Upper lobe of left lung (tissue), 6 donors: ENCODE measurements around the gene CYP20A1. TPM values are rescaled to one million over a fixed set of nuclear protein-coding genes. Genes with fewer than 3 reads are reported as not detected.

Experiments used
- ATAC-seq, 2 donors: fragments of 200-7000 bp; cut with Tn5 transposase; one replicate each; pipeline ENCODE4 v1.9.1; 2022; ENCODE audit warnings: mild to moderate bottlenecking in 2 of 2, moderate library complexity in 2 of 2; ENCODE audit not compliant: low FRiP score in 2 of 2
- DNase-seq, 2 donors: peaks; one replicate each; pipeline ENCODE4 v3.0.0-alpha.2; 2019 to 2020
- H3K27ac ChIP-seq, 4 donors: fragments of 200-600 bp; sonication (generic); one replicate each; pipeline ENCODE4 v1.5.1; 2016 to 2019
- H3K27me3 ChIP-seq, 4 donors: fragments of 200-600 bp; sonication (generic); one replicate each; pipeline ENCODE4 v1.5.1; 2017 to 2019
- H3K36me3 ChIP-seq, 4 donors: fragments of 200-600 bp; sonication (generic); one replicate each; pipeline ENCODE4 v1.5.1; 2016 to 2019
- H3K4me1 ChIP-seq, 4 donors: fragments of 200-600 bp; sonication (generic); one replicate each; pipeline ENCODE4 v1.5.1; 2018 to 2019
- H3K4me3 ChIP-seq, 4 donors: fragments of 200-600 bp; sonication (generic); one replicate each; pipeline ENCODE4 v1.5.1; 2017 to 2019; ENCODE audit warnings: mild to moderate bottlenecking in 2 of 4, moderate library complexity in 1 of 4
- H3K9me3 ChIP-seq, 4 donors: fragments of 200-600 bp; sonication (generic); one replicate each; pipeline ENCODE4 v1.5.1; 2018 to 2019
- CTCF ChIP-seq, 6 experiments: fragments of 450-650 bp in 4 of 6; fragments of 200-600 bp in 2 of 6; sonication (generic) in 2 of 6; IDR thresholded peaks; one replicate each; pipeline ENCODE4 v1.5.1; 2016 to 2019; ENCODE audit warnings: antibody characterized with exemption in 6 of 6
- EP300 ChIP-seq, 4 donors: sonication (generic); formaldehyde crosslinking; IDR thresholded peaks; one replicate each; pipeline ENCODE4 v1.5.1; 2017; ENCODE audit warnings: antibody characterized with exemption in 4 of 4, control low read depth in 2 of 4
- POLR2A ChIP-seq, 4 donors: fragments of 450-650 bp; IDR thresholded peaks; one replicate each; pipeline ENCODE4 v1.5.1; 2016 to 2017; ENCODE audit warnings: antibody characterized with exemption in 4 of 4, mild to moderate bottlenecking in 2 of 4
- POLR2AphosphoS5 ChIP-seq, 2 donors: sonication (generic); formaldehyde crosslinking; IDR thresholded peaks; one replicate each; pipeline ENCODE4 v1.5.1; 2017; ENCODE audit warnings: antibody characterized with exemption in 2 of 2
- WGBS, 2 donors: methylation state at CpG; one replicate each; pipeline ENCODE4 v1.1.5; 2017 to 2018; 5-methylcytosine and 5-hydroxymethylcytosine counted together
- small RNA-seq, 4 donors: library from RNA; depleted of rRNA; stranded (forward); fragments of <200 nt; gene quantifications; one replicate each; pipeline ENCODE3, GENCODE V24; 2016
- total RNA-seq, 6 donors: library from RNA; depleted of rRNA in 4 of 6; stranded (reverse); fragments of >200 nt in 4 of 6; gene quantifications; one replicate each; pipeline versions ENCODE4 v1.1.0 to v1.2.1, GENCODE V29; 2016 to 2021
- donor health status: DM: no; HTN: no; CAD: no; lungs with moderate emphysema.
- donor health status: DM: no; HTN: yes; CAD: no; lungs with severe emphysema.

CYP20A1 gene
- total RNA-seq, 6 donors from 2014 or later = 12.1 to 35.9 (median 28.9) TPM

- H3K9me3 ChIP-seq = no peaks in the 10 kb centered on the region
- no peaks in the 10 kb centered on the region for H3K27me3 ChIP-seq
- 75 to 82% methylated on average over 1 of the region's 1 CpG for WGBS, 2 donors
- TF ChIP-seq POLR2A (IDR thresholded peaks at IDR 0.05) = no peak
- no peak for TF ChIP-seq CTCF (IDR thresholded peaks at IDR 0.05)
- no peak for TF ChIP-seq EP300 (IDR thresholded peaks at IDR 0.05)
- no peak for TF ChIP-seq POLR2AphosphoS5 (IDR thresholded peaks at IDR 0.05)
- peaks cover 0 to 1% (median under 1%) of the 10 kb centered on the region in 4 donors for H3K4me1 ChIP-seq
- ATAC-seq (no peak), DNase-seq (no peak)
- H3K36me3 ChIP-seq = peaks cover 0 to 7% (median 3%) of the 10 kb centered on the region in 4 donors
- no peak overlapping the region for H3K4me3 ChIP-seq
- no peak overlapping the region for H3K27ac ChIP-seq
Observed at GRCh38 chr2:203346612-203347011, 107.8 kb downstream of the CYP20A1 start.

GRCh38 chr2:203347375-203347774, 108.6 kb downstream of the CYP20A1 start:
- DNase-seq (no peak), ATAC-seq (no peak)
- Histone ChIP-seq H3K4me3 (no peak overlapping the region), H3K36me3 (peaks cover 0 to 7% (median 3%) of the 10 kb centered on the region in 4 donors), H3K27ac (no peak overlapping the region), H3K9me3 (no peaks in the 10 kb centered on the region), H3K4me1 (no peaks in the 10 kb centered on the region), H3K27me3 (no peaks in the 10 kb centered on the region)
- WGBS, 2 donors = 66 to 71% methylated on average over 4 of the region's 4 CpGs
- no peak for TF ChIP-seq POLR2A (IDR thresholded peaks at IDR 0.05)

- Histone ChIP-seq H3K27me3 (no peaks in the 10 kb centered on the region), H3K4me3 (no peak overlapping the region), H3K9me3 (no peaks in the 10 kb centered on the region), H3K27ac (no peak overlapping the region), H3K36me3 (no peaks in the 10 kb centered on the region), H3K4me1 (peaks cover 0 to 4% (median 0%) of the 10 kb centered on the region in 4 donors)
- no peak for ATAC-seq
- WGBS, 2 donors = 87 to 90% methylated on average over 5 of the region's 5 CpGs
- TF ChIP-seq POLR2AphosphoS5 (IDR thresholded peaks at IDR 0.05) = no peak
- DNase-seq = no peak
Observed at GRCh38 chr2:203352604-203353255, 113.9 kb downstream of the CYP20A1 start.

- ATAC-seq (no peak), DNase-seq (no peak)
- no peak overlapping the region for H3K27ac ChIP-seq
- TF ChIP-seq POLR2A (IDR thresholded peaks at IDR 0.05) (no peak), POLR2AphosphoS5 (IDR thresholded peaks at IDR 0.05) (no peak), CTCF (IDR thresholded peaks at IDR 0.05) (no peak), EP300 (IDR thresholded peaks at IDR 0.05) (no peak)
- no peak overlapping the region for H3K4me3 ChIP-seq
- no peaks in the 10 kb centered on the region for H3K27me3 ChIP-seq
- H3K9me3 ChIP-seq = no peaks in the 10 kb centered on the region
- WGBS, 2 donors = 69 to 71% methylated on average over 3 of the region's 3 CpGs
- peaks cover 0 to 4% (median 0%) of the 10 kb centered on the region in 4 donors for H3K4me1 ChIP-seq
- H3K36me3 ChIP-seq = no peaks in the 10 kb centered on the region
Observed at GRCh38 chr2:203354966-203355365, 116.1 kb downstream of the CYP20A1 start.

Small RNA genes within 50 kb of the gene (small RNA-seq; reads per million reads assigned to genes)
- gene RN7SL670P = 0 reads per million in 4 donors

Other genes with a start within 250 kb of the CYP20A1 start
- gene NBEAL1, start 224.1 kb upstream of the CYP20A1 start, total RNA-seq = 10 to 100 TPM; 37.0 to 92.2 (median 64.9) TPM
- 10 to 100 TPM; 30.3 to 41.6 (median 35.5) TPM for gene ABI2, start 89.4 kb downstream of the CYP20A1 start, total RNA-seq